IPS DF 6.9 (cell line): ENCODE results near the gene FHL2.

Experiments
- DNase-seq: peaks from one replicate; pipeline ENCODE4 v3.0.0-alpha.2; 2013; ENCODE audit warnings: low read depth, low spot score
- H3K27ac ChIP-seq: one replicate; pipeline ENCODE4 v1.5.1; 2013; ENCODE audit warnings: low read length, control low read depth
- H3K27me3 ChIP-seq: 2 replicates; pipeline ENCODE4 v1.6.1; 2013; ENCODE audit warnings: mild to moderate bottlenecking, low read length; ENCODE audit not compliant: control insufficient read depth, insufficient read depth
- H3K36me3 ChIP-seq: 2 replicates; pipeline ENCODE4 v1.6.1; 2013; ENCODE audit warnings: low read length; ENCODE audit not compliant: control insufficient read depth, insufficient read depth
- H3K4me1 ChIP-seq: 2 replicates; pipeline ENCODE4 v1.6.1; 2013; ENCODE audit warnings: low read length; ENCODE audit not compliant: control insufficient read depth, insufficient read depth
- H3K4me3 ChIP-seq: 2 replicates; pipeline ENCODE4 v1.5.1; 2013; ENCODE audit warnings: mild to moderate bottlenecking, low read length
- H3K9me3 ChIP-seq: 2 replicates; pipeline ENCODE4 v1.6.1; 2013; ENCODE audit warnings: low read length, inconsistent platforms; ENCODE audit not compliant: control insufficient read depth, insufficient read depth
- WGBS: extraction: QIAGEN DNeasy Blood & Tissue Kit; methylation state at CpG from one replicate; pipeline ENCODE4 v1.1.7; 2013; ENCODE audit warnings: mixed read lengths, missing lambda C conversion rate; ENCODE audit not compliant: insufficient read length, insufficient coverage; 5-methylcytosine and 5-hydroxymethylcytosine counted together

Gene FHL2

GRCh38 chr2:105438104-105438929, 39.5 kb upstream of the FHL2 start:
- no peaks in the 10 kb centered on the region for H3K27me3 ChIP-seq
- H3K9me3 ChIP-seq, result no peaks in the 10 kb centered on the region
- no peak for DNase-seq
- no peak overlapping the region for H3K4me3 ChIP-seq
- no CpG with 5 or more reads among the region's 10 CpGs for WGBS
- no peaks in the 10 kb centered on the region for H3K36me3 ChIP-seq
- no peak overlapping the region for H3K27ac ChIP-seq
- H3K4me1 ChIP-seq, result peaks cover 1% of the 10 kb centered on the region; the same call in 1 of the 2 replicates

- no peaks in the 10 kb centered on the region for H3K9me3 ChIP-seq
- H3K27me3 ChIP-seq, result no peaks in the 10 kb centered on the region
- H3K36me3 ChIP-seq, result no peaks in the 10 kb centered on the region
- peaks cover 1% of the 10 kb centered on the region; the same call in 1 of the 2 replicates for H3K4me1 ChIP-seq
- no peak overlapping the region for H3K27ac ChIP-seq
- no peak overlapping the region for H3K4me3 ChIP-seq
- DNase-seq, result no peak
- no CpG with 5 or more reads among the region's 3 CpGs for WGBS
Measured at GRCh38 chr2:105437708-105438103, 38.9 kb upstream of the FHL2 start.

GRCh38 chr2:105432749-105433148, 33.9 kb upstream of the FHL2 start:
- Histone ChIP-seq H3K27me3 (no peaks in the 10 kb centered on the region), H3K9me3 (no peaks in the 10 kb centered on the region), H3K27ac (no peak overlapping the region), H3K36me3 (no peaks in the 10 kb centered on the region), H3K4me3 (no peak overlapping the region), H3K4me1 (no peaks in the 10 kb centered on the region)
- DNase-seq, result no peak
- no CpG with 5 or more reads among the region's 4 CpGs for WGBS

- Histone ChIP-seq H3K36me3 (no peaks in the 10 kb centered on the region), H3K27me3 (no peaks in the 10 kb centered on the region), H3K9me3 (no peaks in the 10 kb centered on the region), H3K27ac (no peak overlapping the region), H3K4me3 (no peak overlapping the region), H3K4me1 (no peaks in the 10 kb centered on the region)
- no peak for DNase-seq
- WGBS, result no CpG with 5 or more reads among the region's 2 CpGs
Measured at GRCh38 chr2:105432044-105432399, 33.2 kb upstream of the FHL2 start.

- Histone ChIP-seq H3K4me1 (0 out of 2 replicates have a peak, but pooled peaks cover 1% of the 10 kb centered on the region), H3K36me3 (no peaks in the 10 kb centered on the region), H3K27me3 (no peaks in the 10 kb centered on the region), H3K27ac (no peak overlapping the region), H3K4me3 (no peak overlapping the region), H3K9me3 (no peaks in the 10 kb centered on the region)
- DNase-seq, result no peak
- WGBS, result no CpG with 5 or more reads among the region's 4 CpGs
Measured at GRCh38 chr2:105431367-105432043, 32.7 kb upstream of the FHL2 start.

- H3K36me3 ChIP-seq, result no peaks in the 10 kb centered on the region
- no peak overlapping the region for H3K27ac ChIP-seq
- DNase-seq, result no peak
- no peaks in the 10 kb centered on the region for H3K9me3 ChIP-seq
- H3K27me3 ChIP-seq, result no peaks in the 10 kb centered on the region
- no CpG with 5 or more reads among the region's 12 CpGs for WGBS
- H3K4me1 ChIP-seq, result 0 out of 2 replicates have a peak, but pooled peaks cover 2% of the 10 kb centered on the region
- no peak overlapping the region for H3K4me3 ChIP-seq
Measured at GRCh38 chr2:105428387-105429018, 29.7 kb upstream of the FHL2 start.

GRCh38 chr2:105427485-105427884, 28.6 kb upstream of the FHL2 start:
- DNase-seq, result no peak
- Histone ChIP-seq H3K4me1 (0 out of 2 replicates have a peak, but pooled peaks cover 2% of the 10 kb centered on the region), H3K27me3 (no peaks in the 10 kb centered on the region), H3K9me3 (no peaks in the 10 kb centered on the region), H3K27ac (no peak overlapping the region), H3K36me3 (no peaks in the 10 kb centered on the region), H3K4me3 (no peak overlapping the region)
- WGBS, result no CpG with 5 or more reads among the region's 4 CpGs

- no peak for DNase-seq
- WGBS, result no CpG with 5 or more reads among the region's 9 CpGs
Measured at GRCh38 chr2:105426626-105427292, 27.9 kb upstream of the FHL2 start.

GRCh38 chr2:105425936-105426625, 27.2 kb upstream of the FHL2 start:
- Histone ChIP-seq H3K36me3 (no peaks in the 10 kb centered on the region), H3K4me3 (no peak overlapping the region), H3K9me3 (no peaks in the 10 kb centered on the region), H3K27me3 (no peaks in the 10 kb centered on the region), H3K4me1 (0 out of 2 replicates have a peak, but pooled peaks cover 2% of the 10 kb centered on the region), H3K27ac (no peak overlapping the region)
- DNase-seq, result no peak
- WGBS, result no CpG with 5 or more reads among the region's 6 CpGs

More at GRCh38 chr2:105426626-105427292, 27.9 kb upstream of the FHL2 start:
- H3K9me3 ChIP-seq, result no peaks in the 10 kb centered on the region
- 0 out of 2 replicates have a peak, but pooled peaks cover 2% of the 10 kb centered on the region for H3K4me1 ChIP-seq
- no peak overlapping the region for H3K27ac ChIP-seq
- no peaks in the 10 kb centered on the region for H3K36me3 ChIP-seq
- no peaks in the 10 kb centered on the region for H3K27me3 ChIP-seq
- no peak overlapping the region for H3K4me3 ChIP-seq
